ENCODE data around the gene CMAS.

DNA sequence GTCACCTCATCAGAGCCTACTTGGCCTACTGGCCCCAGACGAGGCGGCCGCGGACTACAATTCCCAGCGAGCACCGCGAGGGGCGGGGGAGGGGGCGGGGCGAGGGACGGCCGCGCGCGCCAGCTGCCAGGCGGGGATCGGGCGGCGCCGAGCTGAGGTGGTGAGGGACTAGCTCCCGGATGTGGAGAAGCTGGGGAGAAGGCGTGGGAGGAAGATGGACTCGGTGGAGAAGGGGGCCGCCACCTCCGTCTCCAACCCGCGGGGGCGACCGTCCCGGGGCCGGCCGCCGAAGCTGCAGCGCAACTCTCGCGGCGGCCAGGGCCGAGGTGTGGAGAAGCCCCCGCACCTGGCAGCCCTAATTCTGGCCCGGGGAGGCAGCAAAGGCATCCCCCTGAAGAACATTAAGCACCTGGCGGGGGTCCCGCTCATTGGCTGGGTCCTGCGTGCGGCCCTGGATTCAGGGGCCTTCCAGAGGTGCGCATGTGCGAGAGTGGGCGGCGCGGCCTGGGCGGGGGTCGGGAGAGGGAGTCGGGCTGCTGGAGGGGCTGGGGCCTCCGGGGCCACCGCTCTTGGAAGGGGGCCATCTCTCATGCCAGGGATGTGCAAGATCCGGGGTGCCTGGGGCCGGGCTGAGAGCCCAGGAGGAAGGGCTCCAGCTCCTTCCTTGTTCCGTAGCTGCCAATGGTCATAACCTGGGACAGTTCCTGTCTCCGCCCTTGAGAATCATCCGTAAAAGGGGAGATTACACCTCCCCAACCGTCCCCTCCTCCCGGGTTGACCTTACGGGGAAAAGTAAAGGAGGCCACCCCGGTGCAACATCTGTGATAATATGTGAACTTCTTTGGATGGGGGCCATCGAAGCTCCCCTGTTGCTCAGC, at the start of gene CMAS:
- TF ChIP-seq, protein P1, sequence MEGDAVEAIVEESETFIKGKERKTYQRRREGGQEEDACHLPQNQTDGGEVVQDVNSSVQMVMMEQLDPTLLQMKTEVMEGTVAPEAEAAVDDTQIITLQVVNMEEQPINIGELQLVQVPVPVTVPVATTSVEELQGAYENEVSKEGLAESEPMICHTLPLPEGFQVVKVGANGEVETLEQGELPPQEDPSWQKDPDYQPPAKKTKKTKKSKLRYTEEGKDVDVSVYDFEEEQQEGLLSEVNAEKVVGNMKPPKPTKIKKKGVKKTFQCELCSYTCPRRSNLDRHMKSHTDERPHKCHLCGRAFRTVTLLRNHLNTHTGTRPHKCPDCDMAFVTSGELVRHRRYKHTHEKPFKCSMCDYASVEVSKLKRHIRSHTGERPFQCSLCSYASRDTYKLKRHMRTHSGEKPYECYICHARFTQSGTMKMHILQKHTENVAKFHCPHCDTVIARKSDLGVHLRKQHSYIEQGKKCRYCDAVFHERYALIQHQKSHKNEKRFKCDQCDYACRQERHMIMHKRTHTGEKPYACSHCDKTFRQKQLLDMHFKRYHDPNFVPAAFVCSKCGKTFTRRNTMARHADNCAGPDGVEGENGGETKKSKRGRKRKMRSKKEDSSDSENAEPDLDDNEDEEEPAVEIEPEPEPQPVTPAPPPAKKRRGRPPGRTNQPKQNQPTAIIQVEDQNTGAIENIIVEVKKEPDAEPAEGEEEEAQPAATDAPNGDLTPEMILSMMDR (IDR thresholded peaks at IDR 0.05; ENCODE audit: borderline replicate concordance, extremely low read depth, low read length, poor library complexity, severe bottlenecking): no peak
- TF ChIP-seq EZH2 (IDR thresholded peaks at IDR 0.05; ENCODE audit: borderline replicate concordance, low read depth, low read length, severe bottlenecking): no peak
